SW 1271 (cell line): ENCODE data around the gene C20orf204.
"Not testable (repeated sequence)": the region's sequence is repeated elsewhere in the genome, so short reads cannot be mapped to it uniquely, and the experiment has no call there.

Source experiments
- DNase-seq, 2 experiments: peaks; one replicate each; lab custom pipeline; 2025; lab: John Stamatoyannopoulos, UW

Gene C20orf204

DNA sequence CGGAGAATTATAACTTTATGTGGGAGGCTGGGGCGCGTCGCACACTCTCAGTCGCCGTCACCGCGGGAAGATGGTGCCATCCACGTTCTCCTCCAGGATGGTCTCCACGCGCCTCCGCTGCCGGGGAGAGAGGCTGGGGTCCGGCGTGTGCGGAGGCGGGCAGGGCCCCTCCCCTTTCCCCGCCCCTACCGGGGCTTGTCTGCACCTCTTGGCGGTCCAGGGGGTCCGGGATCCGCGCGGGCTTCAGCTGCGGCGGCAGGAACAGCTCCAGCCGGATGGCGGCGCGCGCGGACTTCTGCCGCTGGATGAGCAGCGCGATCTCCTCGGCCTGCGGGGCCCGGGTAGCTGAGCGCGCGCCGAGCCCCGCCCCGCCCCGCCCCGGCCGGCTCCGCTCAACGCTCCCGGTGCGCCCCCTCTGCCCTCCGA lies 47.4 kb downstream of the C20orf204 start:
- peak; percentile 65 to 78 for DNase-seq

DNA sequence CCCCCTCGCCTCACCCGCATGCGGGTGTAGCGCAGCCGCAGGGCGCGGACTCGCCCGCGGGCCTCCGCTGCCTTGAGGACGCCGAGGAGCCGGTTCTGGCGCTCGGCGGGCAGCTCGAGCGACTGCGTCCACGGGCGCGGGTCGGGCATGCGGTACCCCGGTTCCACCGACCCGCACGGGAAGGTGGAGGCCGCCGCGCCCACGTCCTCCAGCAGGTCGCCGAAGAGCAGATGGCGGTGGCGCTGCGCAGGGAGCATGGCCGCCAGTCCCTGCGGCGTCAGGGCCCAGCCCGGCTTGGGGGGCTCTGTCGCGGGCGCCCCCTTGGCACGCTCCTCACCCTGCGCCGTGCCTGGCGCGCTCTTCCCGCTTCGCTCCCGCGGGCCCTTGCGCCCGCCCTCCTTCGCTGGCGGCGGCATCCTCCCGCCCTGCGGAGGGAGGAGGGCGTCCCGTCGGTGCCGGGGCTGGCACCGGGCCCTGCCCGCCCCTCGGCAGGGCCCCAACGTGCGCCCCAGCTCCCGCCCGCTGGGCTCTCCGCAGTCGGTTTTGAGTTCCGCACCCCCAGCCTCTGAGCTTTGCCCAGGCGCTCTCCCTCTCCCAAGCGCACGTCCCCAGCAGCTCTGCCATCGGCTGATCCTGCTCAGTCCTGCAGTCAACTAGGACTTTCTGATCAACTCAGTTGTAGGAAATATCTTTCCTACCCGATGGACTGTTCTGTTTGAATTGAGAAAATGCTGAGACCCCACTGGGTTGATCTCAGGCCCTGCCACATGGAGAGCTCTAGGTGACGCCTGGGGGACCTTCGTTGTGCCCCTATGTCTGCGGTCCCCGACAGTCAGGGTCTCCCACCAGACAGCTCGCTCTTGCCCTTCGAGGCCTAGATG lies 48.1 kb downstream of the C20orf204 start, which contains the start of gene LKAAEAR1:
TSS of gene LKAAEAR1 (minus strand) at position 595 of the 881 bp plus-strand sequence. CDS start at position 416, 179 bp downstream.
- DNase-seq = no peak

DNA sequence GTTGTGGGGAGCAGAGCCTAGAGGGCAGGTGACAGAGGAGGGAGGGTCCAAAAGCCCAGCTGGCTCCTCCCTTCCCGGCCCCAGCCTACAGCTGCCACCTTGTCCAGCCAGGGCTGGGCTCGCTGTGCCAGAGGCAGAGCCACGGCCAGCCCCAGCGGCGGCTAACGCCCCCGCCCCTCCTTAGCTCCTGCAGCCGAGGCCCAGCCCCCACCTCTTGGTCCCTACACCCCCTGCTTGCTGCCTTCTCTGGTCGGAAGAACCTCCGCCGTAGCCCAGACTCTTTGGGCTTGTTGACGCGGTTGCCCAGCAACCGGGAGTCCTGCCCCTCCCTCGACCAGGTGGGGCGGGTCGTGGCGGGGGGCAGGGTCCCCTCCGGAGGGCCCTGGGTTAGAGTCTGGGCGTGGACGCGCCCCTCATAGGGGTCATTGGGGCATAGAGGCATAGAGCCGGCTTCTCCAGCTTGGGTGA lies 48.7 kb downstream of the C20orf204 start:
- no peak for DNase-seq

DNA sequence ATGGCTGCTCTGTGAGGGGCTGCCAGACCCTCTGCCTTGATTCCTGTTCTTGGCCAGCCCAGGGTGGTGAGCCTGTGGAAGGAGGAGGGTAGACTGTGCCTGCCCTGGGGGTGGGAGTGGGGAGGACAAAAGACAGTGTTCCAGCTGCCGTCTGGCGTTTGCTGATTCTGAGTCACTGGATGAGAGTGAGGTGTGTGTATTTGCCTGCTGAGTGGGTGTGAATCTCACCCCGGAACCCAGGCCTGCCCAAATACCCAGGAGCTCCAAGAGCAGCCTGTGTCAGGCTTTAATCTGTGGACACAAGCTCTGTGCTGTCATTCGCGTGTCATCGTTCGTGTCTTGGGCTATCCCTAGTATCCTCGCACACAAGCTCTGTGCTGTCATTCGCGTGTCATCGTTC lies 50.8 kb downstream of the C20orf204 start:
- no peak for DNase-seq

DNA sequence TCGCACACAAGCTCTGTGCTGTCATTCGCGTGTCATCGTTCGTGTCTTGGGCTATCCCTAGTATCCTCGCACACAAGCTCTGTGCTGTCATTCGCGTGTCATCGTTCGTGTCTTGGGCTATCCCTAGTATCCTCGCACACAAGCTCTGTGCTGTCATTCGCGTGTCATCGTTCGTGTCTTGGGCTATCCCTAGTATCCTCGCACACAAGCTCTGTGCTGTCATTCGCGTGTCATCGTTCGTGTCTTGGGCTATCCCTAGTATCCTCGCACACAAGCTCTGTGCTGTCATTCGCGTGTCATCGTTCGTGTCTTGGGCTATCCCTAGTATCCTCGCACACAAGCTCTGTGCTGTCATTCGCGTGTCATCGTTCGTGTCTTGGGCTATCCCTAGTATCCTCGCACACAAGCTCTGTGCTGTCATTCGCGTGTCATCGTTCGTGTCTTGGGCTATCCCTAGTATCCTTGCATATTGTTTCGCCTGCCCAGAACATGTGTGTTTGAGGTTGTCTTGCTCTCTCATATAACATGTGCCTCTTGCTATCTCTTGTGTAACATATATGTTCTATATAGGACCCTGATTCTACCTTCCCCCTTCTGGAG lies 51.3 kb downstream of the C20orf204 start:
- not testable (repeated sequence) for DNase-seq

DNA sequence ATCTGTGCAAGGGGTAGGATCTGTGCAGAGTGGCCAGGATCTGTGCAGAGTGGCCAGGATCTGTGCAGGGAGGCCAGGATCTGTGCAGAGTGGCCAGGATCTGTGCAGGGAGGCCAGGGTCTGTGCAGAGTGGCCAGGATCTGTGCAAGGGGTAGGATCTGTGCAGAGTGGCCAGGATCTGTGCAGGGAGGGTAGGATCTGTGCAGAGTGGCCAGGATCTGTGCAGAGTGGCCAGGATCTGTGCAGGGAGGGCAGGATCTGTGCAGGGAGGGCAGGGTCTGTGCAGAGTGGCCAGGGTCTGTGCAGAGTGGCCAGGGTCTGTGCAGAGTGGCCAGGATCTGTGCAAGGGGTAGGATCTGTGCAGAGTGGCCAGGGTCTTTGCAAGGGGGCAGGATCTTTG lies 52.6 kb downstream of the C20orf204 start:
- not testable (repeated sequence) for DNase-seq
